Endothelial cell of umbilical vein (primary cell): Measurements from ENCODE around the gene SPTLC3. TPM values are rescaled to one million over a fixed set of nuclear protein-coding genes. Genes with fewer than 3 reads are reported as not detected.

Experiments
- BruUV-seq: library from RNA; stranded (reverse); fragments of 400-500 nt; replicated peaks from 2 replicates; lab custom pipeline; 2021; lab: Mats Ljungman, UMichigan
- CTCF ChIA-PET: fragments of 300-600, 350-600 bp; sonication (Branson Sonifier 250); formaldehyde crosslinking; loops from one replicate; lab custom pipeline; 2021; ENCODE audit warnings: antibody characterized with exemption, inconsistent platforms; lab: Charles Lee
- POLR2A ChIA-PET: fragments of 300-600, 350-600 bp; sonication (Branson Sonifier 250); formaldehyde crosslinking; loops from one replicate; lab custom pipeline; 2021; ENCODE audit warnings: antibody characterized with exemption, inconsistent platforms; lab: Charles Lee
- DNase-seq: peaks from one replicate; pipeline ENCODE4 v3.0.0-alpha.2; 2011; ENCODE audit warnings: low read depth, low spot score
- FAIRE-seq: peaks from 2 replicates; lab custom pipeline; 2011; peaks lifted over from hg19 to GRCh38; lab: Jason Lieb, UNC
- H2AFZ ChIP-seq: 2 replicates; pipeline ENCODE4 v1.6.0; 2012; ENCODE audit warnings: low read depth, low read length, control low read depth, inconsistent platforms
- H3K27ac ChIP-seq: 2 replicates; pipeline ENCODE4 v1.5.1; 2011; ENCODE audit warnings: low read depth, mild to moderate bottlenecking, control low read depth, low read length, moderate library complexity; ENCODE audit not compliant: insufficient read depth
- H3K27me3 ChIP-seq, 2 experiments: 2 replicates each; pipeline versions ENCODE4 v1.6.0 to v1.6.1; 2011; ENCODE audit warnings: low read length in 2 of 2, mixed read lengths in 1 of 2; ENCODE audit not compliant: control insufficient read depth in 2 of 2, insufficient read depth in 2 of 2
- H3K36me3 ChIP-seq, 2 experiments: 2 replicates in 1 of 2; 3 replicates in 1 of 2; pipeline ENCODE4 v1.5.1; 2011; ENCODE audit warnings: low read length in 2 of 2, mild to moderate bottlenecking in 1 of 2, moderate library complexity in 1 of 2; ENCODE audit not compliant: control insufficient read depth in 2 of 2, insufficient read depth in 2 of 2; ENCODE audit errors: extremely low read depth in 1 of 2
- H3K4me1 ChIP-seq: 3 replicates; pipeline ENCODE4 v1.5.1; 2011; ENCODE audit warnings: mild to moderate bottlenecking, low read length; ENCODE audit not compliant: control insufficient read depth, insufficient read depth; ENCODE audit errors: extremely low read depth
- H3K4me2 ChIP-seq: 2 replicates; pipeline ENCODE4 v1.6.1; 2011; ENCODE audit warnings: low read length, control low read depth, mixed read lengths; ENCODE audit not compliant: insufficient read depth
- H3K4me3 ChIP-seq, 3 experiments: fragments of 200-600 bp in 1 of 3; sonication (generic), shearing (Covaris generic) in 1 of 3; replicated peaks in 1 of 3; 2 replicates each; pipeline ENCODE4 v1.5.1; 2011 to 2016; ENCODE audit warnings: control low read depth in 3 of 3, low read length in 3 of 3, mild to moderate bottlenecking in 2 of 3, inconsistent platforms in 1 of 3, low read depth in 1 of 3, moderate library complexity in 1 of 3; ENCODE audit not compliant: insufficient read depth in 1 of 3
- H3K79me2 ChIP-seq: 2 replicates; pipeline ENCODE4 v1.6.0; 2012; ENCODE audit warnings: low read length, inconsistent platforms; ENCODE audit not compliant: control insufficient read depth, insufficient read depth
- H3K9ac ChIP-seq: replicated peaks from 2 replicates; pipeline ENCODE3; 2011; ENCODE audit warnings: low read length, control low read depth; ENCODE audit not compliant: insufficient read depth; ENCODE audit errors: extremely low read depth
- H3K9me1 ChIP-seq: replicated peaks from 3 replicates; pipeline ENCODE4 v1.6.0; 2011; ENCODE audit warnings: mild to moderate bottlenecking, low read length; ENCODE audit not compliant: control insufficient read depth, insufficient read depth; ENCODE audit errors: extremely low read depth
- H3K9me3 ChIP-seq: replicated peaks from 2 replicates; pipeline ENCODE4 v1.5.1; 2012; ENCODE audit warnings: low read length, inconsistent platforms; ENCODE audit not compliant: control insufficient read depth, insufficient read depth
- H4K20me1 ChIP-seq: replicated peaks from 2 replicates; pipeline ENCODE3; 2011; ENCODE audit warnings: mild to moderate bottlenecking, low read length; ENCODE audit not compliant: control insufficient read depth, insufficient read depth; ENCODE audit errors: extremely low read depth
- EZH2 ChIP-seq: IDR thresholded peaks from 2 replicates; pipeline ENCODE4 v1.6.1; 2012; ENCODE audit warnings: borderline replicate concordance, low read depth, mild to moderate bottlenecking, moderate library complexity, low read length, inconsistent platforms; ENCODE audit not compliant: severe bottlenecking
- FOS ChIP-seq: IDR thresholded peaks from 2 replicates; pipeline ENCODE4 v1.6.1; 2011; ENCODE audit warnings: mild to moderate bottlenecking, low read length, moderate library complexity, borderline replicate concordance; ENCODE audit not compliant: insufficient read depth
- GATA2 ChIP-seq: IDR thresholded peaks from 2 replicates; pipeline ENCODE4 v1.7.0; 2011; ENCODE audit warnings: low read depth, mild to moderate bottlenecking, moderate library complexity, mixed read lengths, low read length; ENCODE audit not compliant: insufficient read length, insufficient read depth
- JUN ChIP-seq: IDR thresholded peaks from 2 replicates; pipeline ENCODE4 v1.6.1; 2011; ENCODE audit warnings: borderline replicate concordance, low read depth; ENCODE audit not compliant: insufficient read length, insufficient read depth
- MYC ChIP-seq: IDR thresholded peaks from one replicate; pipeline ENCODE4 v1.6.1; 2011; ENCODE audit warnings: mild to moderate bottlenecking, low read depth, low read length
- POLR2A ChIP-seq: IDR thresholded peaks from 2 replicates; pipeline ENCODE4 v1.6.1; 2012; ENCODE audit warnings: low read depth, mild to moderate bottlenecking, control low read depth, low read length
- POLR2AphosphoS5 ChIP-seq: IDR thresholded peaks from 2 replicates; pipeline ENCODE4 v1.6.1; 2012; ENCODE audit warnings: low read depth, mild to moderate bottlenecking, control low read depth, low read length, moderate library complexity; ENCODE audit not compliant: insufficient read depth
- dilution Hi-C: fragments of 300-500 bp; cut with MboI; formaldehyde crosslinking; loops from one replicate; pipeline ENCODE4 v1.15.0; 2019; ENCODE audit warnings: low sequenced_read_pairs; ENCODE audit not compliant: extremely low pct_ligation_motif_present
- intact Hi-C: fragments of 100-400 bp; cut with micrococcal nuclease; formaldehyde crosslinking; loops from one replicate; pipeline ENCODE4 v1.10.0; 2022
- polyA plus RNA-seq, 4 experiments: library from polyadenylated mRNA; depleted of rRNA in 3 of 4; stranded (reverse) in 3 of 4; unstranded in 1 of 4; fragments of >200 nt; gene quantifications; 2 replicates each; pipeline versions ENCODE4 v1.2.1 to v1.2.3, GENCODE V29; 2011 to 2012; ENCODE audit warnings: missing spikeins in 1 of 4
- total RNA-seq: library from RNA; stranded (reverse); gene quantifications from 2 replicates; pipeline ENCODE4 v1.2.3, GENCODE V29; 2021
- TF ChIP-seq, protein P1 (sequence below), 2 donors: IDR thresholded peaks; 1 replicate in 1 of 2; 2 replicates in 1 of 2; pipeline ENCODE4 v1.5.1; 2011; ENCODE audit warnings: low read length in 2 of 2, mild to moderate bottlenecking in 2 of 2, moderate library complexity in 2 of 2, control low read depth in 1 of 2, inconsistent platforms in 1 of 2, low read depth in 1 of 2; ENCODE audit not compliant: insufficient read depth in 1 of 2; ENCODE audit errors: extremely low read depth in 1 of 2
- TF ChIP-seq, protein P2 (sequence below): IDR thresholded peaks from 2 replicates; pipeline ENCODE4 v1.6.1; 2011; ENCODE audit not compliant: insufficient read depth, insufficient read length

The SPTLC3 gene
- total and polyA plus RNA-seq, 2 donors (not counting 3 experiments of a cell fraction or from before 2014, with no cell fraction given), result 0.29 to 0.35 TPM

DNA sequence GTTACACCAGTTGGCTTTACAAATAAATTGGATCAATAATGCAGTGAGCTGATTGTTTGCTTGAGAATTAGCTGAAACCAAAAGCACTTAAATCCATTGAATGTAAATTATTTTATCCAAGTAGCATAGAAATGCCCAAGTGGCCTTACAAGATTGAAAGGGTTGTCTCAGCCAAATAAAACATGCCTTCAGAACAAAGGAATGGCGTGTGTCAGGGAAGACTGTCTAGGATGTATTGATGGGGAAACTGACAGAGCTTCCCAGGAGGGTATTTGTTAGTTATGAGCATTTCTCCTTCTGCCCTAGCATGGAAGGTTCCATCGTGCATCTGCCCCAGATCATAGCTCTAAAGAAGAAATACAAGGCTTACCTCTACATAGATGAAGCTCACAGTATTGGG lies 108.4 kb downstream of the SPTLC3 start:
- no peaks in the 10 kb centered on the region for H3K36me3 ChIP-seq
- no peak overlapping the region for H3K4me2 ChIP-seq
- no peak overlapping the region for H3K9ac ChIP-seq
- no peaks in the 10 kb centered on the region for H4K20me1 ChIP-seq
- ChIA-PET CTCF (interaction anchor here (0.5 to 2.8 kb wide), 8 partner anchors 147 to 939 kb away, joined by 3 to 28 read pairs (median 4); no protein-coding TSS in a partner anchor), POLR2A (no interaction called here)
- DNase-seq (no peak), FAIRE-seq (no peak)
- no peak overlapping the region for H3K27ac ChIP-seq
- H2AFZ ChIP-seq, result no peak overlapping the region
- dilution Hi-C loops (no loop called here), intact Hi-C loops (loop anchor here (5.0 kb wide), 1 partner anchor 940 kb away; no protein-coding TSS in a partner anchor)
- H3K9me1 ChIP-seq, result no peaks in the 10 kb centered on the region
- H3K4me1 ChIP-seq, result no peaks in the 10 kb centered on the region
- H3K79me2 ChIP-seq, result no peaks in the 10 kb centered on the region
- no peak overlapping the region for H3K4me3 ChIP-seq
- TF ChIP-seq POLR2A (no peak), MYC (no peak)
- TF ChIP-seq, protein P1, sequence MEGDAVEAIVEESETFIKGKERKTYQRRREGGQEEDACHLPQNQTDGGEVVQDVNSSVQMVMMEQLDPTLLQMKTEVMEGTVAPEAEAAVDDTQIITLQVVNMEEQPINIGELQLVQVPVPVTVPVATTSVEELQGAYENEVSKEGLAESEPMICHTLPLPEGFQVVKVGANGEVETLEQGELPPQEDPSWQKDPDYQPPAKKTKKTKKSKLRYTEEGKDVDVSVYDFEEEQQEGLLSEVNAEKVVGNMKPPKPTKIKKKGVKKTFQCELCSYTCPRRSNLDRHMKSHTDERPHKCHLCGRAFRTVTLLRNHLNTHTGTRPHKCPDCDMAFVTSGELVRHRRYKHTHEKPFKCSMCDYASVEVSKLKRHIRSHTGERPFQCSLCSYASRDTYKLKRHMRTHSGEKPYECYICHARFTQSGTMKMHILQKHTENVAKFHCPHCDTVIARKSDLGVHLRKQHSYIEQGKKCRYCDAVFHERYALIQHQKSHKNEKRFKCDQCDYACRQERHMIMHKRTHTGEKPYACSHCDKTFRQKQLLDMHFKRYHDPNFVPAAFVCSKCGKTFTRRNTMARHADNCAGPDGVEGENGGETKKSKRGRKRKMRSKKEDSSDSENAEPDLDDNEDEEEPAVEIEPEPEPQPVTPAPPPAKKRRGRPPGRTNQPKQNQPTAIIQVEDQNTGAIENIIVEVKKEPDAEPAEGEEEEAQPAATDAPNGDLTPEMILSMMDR (IDR thresholded peaks at IDR 0.05; ENCODE audit: extremely low read depth in 1 of 2, insufficient read depth in 1 of 2, low read depth in 1 of 2, low read length in 2 of 2), result no peak
- TF ChIP-seq, protein P2, sequence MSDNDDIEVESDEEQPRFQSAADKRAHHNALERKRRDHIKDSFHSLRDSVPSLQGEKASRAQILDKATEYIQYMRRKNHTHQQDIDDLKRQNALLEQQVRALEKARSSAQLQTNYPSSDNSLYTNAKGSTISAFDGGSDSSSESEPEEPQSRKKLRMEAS, result no peak
- no peaks in the 10 kb centered on the region for H3K9me3 ChIP-seq
- no TSS peak for BruUV-seq
- no peaks in the 10 kb centered on the region for H3K27me3 ChIP-seq

DNA sequence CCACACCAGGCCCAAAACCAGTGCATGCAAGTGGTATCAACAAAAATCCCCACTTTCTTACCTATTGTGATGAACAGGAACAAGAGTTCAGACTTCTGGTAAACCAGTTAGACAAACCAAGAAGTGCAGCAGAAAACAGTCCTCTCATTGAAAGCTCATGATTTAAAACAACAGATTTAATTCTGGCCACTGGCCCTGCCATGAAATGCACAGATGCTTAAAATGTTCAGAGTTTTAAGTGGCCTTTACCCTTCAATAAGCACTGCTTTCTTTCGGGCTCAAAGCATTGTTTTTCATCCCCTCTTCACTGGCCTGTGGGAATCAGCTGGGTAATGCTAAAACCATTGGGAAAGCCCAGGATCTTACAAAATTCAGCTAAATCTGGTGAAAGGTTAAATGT lies 109.9 kb downstream of the SPTLC3 start:
- no peaks in the 10 kb centered on the region for H3K9me1 ChIP-seq
- POLR2A ChIA-PET, result no interaction called here
- H3K27me3 ChIP-seq, result no peaks in the 10 kb centered on the region
- FAIRE-seq (no peak), DNase-seq (no peak)
- TF ChIP-seq POLR2AphosphoS5 (no peak), EZH2 (no peak), FOS (no peak), POLR2A (no peak), MYC (no peak), GATA2 (no peak), JUN (no peak)
- TF ChIP-seq, protein P1 (IDR thresholded peaks at IDR 0.05; ENCODE audit: extremely low read depth in 1 of 2, insufficient read depth in 1 of 2, low read depth in 1 of 2, low read length in 2 of 2), result no peak
- TF ChIP-seq, protein P2, result no peak
- BruUV-seq, result no TSS peak
- CTCF ChIA-PET, result interaction anchor here (0.7 to 2.7 kb wide), 11 partner anchors 9 to 936 kb away, joined by 3 to 28 read pairs (median 6); no protein-coding TSS in a partner anchor
- no peaks in the 10 kb centered on the region for H4K20me1 ChIP-seq
- no peak overlapping the region for H3K9ac ChIP-seq
- H3K4me1 ChIP-seq, result no peaks in the 10 kb centered on the region
- no peaks in the 10 kb centered on the region for H3K79me2 ChIP-seq
- H3K4me3 ChIP-seq, result no peak overlapping the region
- H3K4me2 ChIP-seq, result no peak overlapping the region
- no peak overlapping the region for H2AFZ ChIP-seq
- intact Hi-C loops, result loop anchor here (1.0 to 5.0 kb wide), 7 partner anchors 144 to 939 kb away; no protein-coding TSS in a partner anchor
- no peaks in the 10 kb centered on the region for H3K36me3 ChIP-seq
- no peak overlapping the region for H3K27ac ChIP-seq
- dilution Hi-C loops, result no loop called here
- no peaks in the 10 kb centered on the region for H3K9me3 ChIP-seq
